HG03064 (cell line): Measurements from ENCODE around the gene ANKEF1.
"Not testable (repeated sequence)": the region's sequence is repeated elsewhere in the genome, so short reads cannot be mapped to it uniquely, and the experiment has no call there.

ENCODE experiments used
- ATAC-seq: cut with Tn5 transposase; IDR thresholded peaks from one replicate; pipeline ENCODE4 v1.9.1; 2021; ENCODE audit warnings: low read depth; ENCODE audit not compliant: unreplicated experiment

Gene ANKEF1

DNA sequence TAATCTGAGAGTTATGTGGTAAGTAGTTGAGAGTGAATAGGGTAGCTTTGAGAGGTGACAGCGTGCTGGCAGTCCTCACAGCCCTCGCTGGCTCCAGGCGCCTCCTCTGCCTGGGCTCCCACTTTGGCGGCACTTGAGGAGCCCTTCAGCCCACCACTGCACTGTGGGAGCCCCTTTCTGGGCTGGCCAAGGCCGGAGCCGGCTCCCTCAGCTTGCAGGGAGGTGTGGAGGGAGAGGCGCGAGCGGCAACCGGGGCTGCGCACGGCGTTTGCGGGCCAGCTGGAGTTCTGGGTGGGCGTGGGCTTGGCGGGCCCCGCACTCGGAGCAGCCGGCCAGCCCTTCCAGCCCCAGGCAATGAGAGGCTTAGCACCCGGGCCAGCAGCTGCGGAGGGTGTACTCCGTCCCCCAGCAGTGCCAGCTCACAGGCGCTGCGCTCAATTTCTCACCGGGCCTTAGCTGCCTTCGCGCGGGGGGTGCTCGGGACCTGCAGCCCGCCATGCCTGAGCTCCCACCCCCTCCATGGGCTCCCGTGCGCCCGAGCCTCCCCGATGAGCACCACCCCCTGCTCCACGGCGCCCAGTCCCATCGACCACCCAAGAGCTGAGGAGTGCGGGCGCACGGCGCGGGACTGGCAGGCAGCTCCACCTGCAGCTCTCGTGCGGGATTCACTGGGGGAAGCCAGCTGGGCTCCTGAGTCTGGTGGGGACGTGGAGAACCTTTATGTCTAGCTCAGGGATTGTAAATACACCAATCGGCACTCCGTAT is 3.2 kb upstream of the ANKEF1 start:
- ATAC-seq: not testable (repeated sequence)

DNA sequence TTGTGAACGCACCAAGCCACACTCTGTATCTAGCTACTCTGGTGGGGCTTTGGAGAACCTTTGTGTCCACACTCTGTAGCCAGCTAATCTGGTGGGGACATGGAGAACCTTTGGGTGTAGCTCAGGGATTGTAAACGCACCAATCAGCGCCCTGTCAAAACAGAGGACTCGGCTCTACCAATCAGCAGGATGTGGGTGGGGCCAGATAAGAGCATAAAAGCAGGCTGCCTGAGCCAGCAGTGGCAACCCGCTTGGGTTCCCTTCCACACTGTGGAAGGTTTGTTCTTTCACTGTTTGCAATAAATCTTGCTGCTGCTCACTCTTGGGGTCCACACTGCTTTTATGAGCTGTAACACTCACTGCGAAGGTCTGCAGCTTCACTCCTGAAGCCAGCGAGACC is 2.5 kb upstream of the ANKEF1 start:
- ATAC-seq: not testable (repeated sequence)

DNA sequence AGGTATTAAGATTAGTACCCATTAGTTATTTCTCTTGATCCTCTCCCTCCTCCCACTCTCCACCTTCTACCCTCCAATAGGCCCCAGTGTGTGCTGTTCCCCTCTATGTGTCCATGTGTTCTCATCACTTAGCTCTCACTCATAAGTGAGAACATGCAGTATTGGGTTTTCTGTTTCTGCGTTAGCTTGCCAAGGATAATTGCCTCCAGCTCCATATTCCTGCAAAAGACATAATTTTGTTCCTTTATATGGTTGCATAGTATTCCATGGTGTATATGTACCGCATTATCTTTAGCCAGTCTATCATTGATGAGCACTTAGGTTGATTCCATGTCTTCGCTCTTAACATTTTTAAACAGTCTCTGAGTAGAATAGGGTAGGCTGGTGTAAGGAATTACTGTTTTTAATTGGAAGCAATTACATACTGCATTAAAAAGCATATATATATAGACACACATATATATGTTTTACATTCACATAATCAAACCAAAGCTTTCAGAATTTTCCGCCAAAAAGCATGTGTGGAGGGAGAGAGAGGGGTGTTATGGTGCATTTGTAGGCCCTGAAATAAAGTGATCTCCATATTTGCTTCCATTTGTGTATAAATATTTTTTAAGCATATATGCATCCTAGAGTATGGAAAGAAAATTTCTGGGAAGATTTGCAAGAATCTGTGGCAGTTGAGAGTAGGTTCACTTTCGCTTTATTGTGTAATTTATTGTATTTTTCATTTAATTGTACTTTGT is 709 bp upstream of the ANKEF1 start:
- no peak for ATAC-seq

DNA sequence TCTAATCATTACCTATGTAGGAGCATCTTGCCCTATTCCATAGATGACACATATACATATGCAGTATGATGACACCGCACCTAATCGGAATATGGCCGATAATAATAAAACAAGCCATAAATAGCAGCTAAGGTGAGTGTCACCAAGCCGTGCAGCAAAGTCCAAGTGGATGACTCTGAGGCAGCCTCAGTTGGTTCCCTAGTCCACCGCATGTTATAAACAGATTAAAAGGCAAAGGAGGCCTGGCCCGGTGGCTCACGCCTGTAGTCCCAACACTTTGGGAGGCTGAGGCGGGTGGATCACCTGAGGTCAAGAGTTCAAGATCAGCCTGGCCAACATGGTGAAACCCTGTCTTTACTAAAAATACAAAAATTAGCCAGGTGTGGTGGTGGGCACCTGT is 1.5 kb downstream of the ANKEF1 start:
- not testable (repeated sequence) for ATAC-seq

DNA sequence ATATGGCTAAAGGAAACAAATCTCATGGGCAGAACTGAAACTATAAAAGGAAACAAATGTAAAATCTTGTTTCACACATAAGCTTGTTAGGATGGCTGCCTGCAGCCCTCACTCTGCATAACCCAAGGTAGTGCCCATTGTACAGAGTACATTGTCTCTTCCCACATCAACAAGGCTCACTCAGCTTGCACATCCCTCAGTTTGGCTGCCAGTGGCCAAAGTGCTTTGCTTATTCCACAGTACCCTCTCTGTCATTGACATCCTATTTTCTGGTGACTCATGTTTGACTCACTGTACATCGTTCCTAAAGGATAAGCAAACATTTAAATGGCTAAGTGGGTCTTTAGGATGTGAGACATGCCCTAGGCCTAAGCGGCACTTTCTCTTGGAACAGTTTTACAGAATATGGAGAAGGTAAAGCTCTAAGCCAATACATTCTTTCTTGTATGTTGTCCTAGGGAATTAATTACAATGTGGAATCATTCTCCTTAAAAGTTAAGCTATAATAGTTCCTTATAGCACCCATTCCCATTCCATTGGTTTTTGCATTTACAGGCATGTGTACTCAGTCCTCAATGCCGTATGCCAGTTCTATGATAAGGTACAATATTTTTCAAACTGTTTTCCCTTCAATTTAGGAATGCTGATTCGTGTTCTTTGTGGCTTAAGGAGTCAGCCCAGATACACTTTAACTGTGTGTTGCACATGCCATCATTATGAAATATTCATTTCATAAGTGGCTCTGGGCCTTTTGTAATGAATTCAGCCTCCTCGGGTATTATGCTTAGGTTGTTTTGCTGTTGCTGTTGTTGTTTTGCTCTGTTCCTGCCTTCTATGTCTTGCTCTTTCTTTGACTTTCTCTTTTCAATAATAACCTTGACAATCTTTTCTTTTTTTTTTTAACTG is 5.5 kb downstream of the ANKEF1 start:
- ATAC-seq: no peak

DNA sequence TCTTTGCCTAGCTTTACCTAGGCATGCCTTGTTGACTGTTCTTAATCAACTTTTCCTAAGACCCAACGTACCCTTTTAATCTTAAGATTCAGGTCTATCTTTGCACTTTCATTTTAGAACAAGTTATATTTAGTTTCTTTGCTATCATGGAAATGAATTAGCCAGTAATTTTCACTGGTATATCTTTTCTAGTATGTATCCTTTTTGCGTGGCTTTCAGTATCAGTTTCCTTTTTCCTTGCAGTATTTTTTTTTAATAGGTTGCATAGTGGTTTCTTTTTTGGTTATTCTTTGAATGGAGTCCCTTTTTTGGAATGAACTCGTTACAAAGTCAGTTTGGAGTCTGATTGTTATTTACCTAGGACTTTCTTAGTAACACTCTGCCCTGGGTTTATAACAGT is 7.3 kb downstream of the ANKEF1 start:
- no peak for ATAC-seq

DNA sequence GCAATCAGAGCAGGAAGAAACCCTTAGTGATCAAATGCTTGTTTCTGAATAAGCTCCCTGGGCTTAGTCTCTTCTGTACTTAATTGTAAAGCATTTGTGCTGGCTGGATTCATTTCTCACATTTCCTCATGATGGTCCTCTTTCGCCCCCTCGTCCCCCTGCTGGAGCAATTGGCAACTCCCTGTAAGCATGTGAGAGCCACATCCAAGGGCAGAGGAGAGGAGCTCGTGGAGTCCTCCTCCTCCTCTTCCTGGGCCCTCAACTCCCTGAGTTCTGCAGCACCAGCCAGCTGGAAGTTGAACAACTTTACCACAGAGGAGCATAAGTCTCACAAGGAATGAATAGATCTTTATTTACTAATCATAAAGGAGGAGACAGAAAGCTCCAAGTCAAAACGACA is 12.6 kb downstream of the ANKEF1 start:
- ATAC-seq: no peak

DNA sequence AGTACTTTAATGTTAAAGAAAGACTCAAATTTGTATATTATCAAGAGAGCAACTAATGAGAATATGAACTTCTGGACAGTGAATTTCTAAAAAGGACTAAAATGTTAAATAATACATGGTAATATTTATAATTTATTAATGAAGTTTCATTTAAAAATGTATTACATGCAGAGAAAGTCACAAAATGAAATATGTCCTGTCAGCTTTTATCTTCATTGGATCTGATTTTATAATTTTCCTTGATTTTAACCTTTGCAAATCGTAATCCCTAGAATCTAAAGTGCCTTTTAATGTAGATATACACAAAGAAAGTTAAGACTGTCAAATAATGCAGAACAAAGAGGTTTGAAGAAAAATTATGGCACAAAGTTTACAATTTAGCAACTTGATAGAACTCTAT is 16.4 kb downstream of the ANKEF1 start:
- ATAC-seq: no peak

DNA sequence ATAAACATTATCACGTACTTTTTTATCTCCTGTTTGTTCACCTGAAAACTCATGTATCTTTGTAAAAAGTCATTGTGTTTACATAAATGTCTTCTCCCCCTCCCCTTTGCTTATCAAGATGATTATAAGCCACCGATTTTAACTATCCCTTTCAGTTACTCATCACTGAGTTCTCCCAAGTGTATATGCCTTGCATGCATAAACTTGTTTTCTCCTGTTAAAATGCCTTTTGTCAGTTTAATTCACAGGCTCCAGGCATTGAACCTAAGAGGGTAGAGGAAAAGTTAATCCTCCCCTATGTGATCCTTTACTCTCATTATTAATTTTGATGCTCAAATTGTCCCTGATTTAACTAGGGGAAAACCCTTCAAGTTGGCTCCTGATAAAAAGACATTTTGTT is 24.2 kb downstream of the ANKEF1 start:
- no peak for ATAC-seq

DNA sequence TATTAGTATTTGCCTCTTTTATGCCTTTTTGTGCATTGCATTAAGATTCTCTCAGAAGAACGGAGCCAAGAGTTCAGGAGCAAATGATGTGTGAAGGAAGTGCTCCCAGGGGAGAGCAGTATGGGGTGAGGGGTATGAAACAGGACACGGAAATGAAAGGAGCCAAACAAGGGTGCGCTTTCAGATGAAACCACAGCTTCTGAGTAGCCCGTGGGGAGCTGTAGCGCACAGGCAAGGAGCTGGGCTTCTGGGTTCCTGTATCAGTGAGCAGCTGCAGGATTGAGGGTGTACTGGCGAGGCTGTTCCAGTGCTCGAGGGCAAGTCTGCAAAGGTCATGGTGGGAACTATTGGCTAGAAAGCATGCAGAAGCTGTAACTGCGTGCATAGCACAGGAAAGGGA is 25.4 kb downstream of the ANKEF1 start:
- ATAC-seq: no peak

DNA sequence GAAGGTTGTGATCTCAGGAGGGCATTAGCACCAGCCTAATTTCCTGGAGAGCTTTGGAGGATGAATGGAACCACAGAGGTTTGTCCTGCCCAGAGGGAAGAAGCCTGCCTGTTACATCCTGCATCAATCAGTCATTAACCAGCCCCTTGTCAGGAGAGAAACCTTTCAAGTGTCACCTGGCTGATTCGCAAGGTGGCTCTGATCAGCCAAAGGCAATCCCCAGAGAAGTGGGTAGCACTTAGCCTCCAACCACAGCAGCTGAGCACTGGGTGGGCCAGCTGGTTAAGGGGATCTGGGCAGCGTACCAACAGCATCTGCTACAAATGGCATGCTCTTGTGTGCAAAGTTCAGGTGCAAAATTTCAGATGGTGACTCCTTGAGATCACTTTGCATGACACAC is 26.9 kb downstream of the ANKEF1 start:
- no peak for ATAC-seq

DNA sequence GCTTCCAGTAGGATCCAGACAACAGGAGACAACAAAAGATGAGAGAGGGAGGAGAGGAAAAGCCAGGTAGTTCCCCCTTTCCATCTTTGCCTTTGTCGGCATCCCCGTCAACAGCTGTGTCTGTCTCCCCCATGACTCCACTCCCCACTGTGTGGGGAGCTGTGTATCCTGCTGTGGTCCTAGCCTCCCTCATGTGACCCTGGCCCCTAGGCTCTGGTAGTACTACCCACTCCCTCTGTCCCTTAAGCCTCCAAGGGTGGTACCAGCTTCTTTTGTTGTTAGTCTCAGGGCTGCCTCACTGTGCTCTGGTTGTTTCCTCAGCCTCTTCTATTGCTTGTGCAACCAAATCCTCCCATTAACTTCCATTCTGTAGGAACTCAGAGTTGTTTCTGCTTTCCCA is 28.7 kb downstream of the ANKEF1 start:
- ATAC-seq: no peak

DNA sequence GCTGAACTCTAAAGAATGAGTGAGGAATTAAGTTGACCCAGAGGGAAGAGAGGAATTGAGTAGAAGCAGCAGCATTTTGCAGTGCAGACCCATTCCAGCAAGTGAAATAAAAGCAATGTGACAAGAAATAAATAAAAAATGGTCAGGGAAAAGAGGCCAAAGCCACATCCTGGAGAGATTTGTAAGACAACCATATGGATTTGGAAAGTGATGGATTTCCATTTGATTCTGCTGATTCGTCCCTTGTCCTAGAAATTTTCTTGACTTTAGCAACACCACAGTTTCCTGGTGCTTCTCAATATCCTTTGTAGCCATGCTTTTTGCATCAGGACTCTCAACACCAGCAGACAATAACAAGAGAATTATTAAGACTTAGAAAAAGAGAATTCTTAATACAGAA is 29.8 kb downstream of the ANKEF1 start:
- ATAC-seq: no peak

DNA sequence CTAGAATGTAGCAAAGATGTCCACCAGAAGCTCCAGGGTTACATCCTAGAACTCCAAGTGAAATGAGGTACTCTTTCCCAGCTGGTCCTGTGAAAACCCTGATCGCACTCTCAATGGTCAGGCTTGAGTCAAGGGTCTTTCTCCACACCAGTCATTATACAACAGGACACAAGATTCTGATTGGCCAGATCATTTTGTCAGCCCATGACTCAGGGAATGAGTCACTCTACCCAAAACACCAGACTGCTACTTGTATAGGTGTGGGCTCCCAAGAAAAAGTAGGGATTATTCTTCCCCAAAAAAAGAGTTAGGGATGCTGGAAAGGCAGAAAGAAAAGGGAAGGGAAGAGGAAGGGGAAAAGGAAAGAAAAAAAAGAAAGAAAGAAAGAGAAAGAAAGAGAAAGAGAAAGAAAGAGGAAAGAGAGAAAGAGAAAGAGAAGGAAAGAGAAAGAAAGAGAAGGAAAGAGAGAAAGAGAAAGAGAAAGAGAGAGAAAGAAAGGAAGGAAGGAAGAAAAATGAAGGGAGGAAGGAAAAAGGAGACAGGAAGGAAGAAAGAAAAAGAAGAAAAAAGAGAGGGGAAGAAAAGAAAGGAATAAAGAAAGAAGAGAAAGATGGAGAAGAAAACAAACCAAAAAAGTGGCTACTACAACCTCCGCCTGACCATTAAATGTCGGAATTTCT is 30.5 kb downstream of the ANKEF1 start:
- ATAC-seq: no peak

DNA sequence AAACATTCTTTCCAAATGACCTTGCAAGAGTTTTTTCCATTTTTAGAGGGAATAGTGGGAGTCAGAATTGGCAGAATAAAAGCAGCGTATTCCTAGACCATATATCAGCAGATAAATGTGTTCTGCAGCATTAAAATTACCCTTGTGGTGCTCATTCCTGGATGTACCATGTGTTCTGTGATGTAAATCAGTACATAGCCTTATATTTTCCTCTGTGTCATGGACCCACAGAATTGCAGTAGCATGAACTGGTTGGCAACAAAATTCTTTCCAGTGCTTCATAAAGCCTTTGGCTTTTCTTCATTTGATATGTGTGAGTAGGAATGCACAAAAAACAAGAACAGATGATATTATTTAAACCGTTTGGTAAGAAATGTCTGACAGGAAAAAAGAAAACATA is 32.5 kb downstream of the ANKEF1 start:
- ATAC-seq: no peak

DNA sequence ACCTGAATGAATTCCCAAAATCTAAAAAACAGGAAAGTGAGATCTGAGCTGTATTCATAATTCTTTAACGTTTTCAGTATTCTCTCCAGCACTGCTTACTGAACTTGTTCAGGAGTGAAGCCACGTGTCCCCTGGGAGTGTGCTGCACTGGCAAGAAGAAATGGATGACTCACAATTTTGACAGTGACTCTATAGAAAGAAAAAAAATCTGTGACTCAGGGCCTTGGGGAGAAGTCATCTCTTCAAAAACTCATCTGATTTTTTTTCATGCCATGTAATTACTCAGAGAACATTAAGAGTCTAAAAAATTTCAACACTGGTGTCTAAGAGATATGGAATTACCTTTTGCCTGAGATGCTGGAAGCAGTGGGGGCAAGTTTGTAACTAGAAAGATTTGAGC is 39.7 kb downstream of the ANKEF1 start:
- ATAC-seq: no peak

DNA sequence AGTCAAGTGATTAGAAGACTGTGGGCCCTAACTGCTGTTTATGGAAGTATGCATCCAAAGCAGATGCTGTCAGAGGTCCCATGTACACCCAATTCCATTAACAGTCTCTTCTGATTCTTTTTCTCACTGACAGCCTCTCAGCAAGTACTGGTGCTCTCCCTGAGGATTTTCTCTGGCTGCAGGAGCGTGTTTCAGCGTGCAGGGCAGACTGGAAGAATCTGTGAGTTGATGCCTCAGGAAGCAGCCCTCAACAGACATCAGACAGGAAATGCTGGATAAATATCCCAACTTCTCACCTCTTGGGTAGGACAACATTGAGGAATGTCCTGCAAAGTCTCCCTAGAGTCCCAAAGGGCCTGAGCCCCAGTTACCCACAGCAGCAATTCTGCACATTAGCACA is 40.8 kb downstream of the ANKEF1 start:
- no peak for ATAC-seq

DNA sequence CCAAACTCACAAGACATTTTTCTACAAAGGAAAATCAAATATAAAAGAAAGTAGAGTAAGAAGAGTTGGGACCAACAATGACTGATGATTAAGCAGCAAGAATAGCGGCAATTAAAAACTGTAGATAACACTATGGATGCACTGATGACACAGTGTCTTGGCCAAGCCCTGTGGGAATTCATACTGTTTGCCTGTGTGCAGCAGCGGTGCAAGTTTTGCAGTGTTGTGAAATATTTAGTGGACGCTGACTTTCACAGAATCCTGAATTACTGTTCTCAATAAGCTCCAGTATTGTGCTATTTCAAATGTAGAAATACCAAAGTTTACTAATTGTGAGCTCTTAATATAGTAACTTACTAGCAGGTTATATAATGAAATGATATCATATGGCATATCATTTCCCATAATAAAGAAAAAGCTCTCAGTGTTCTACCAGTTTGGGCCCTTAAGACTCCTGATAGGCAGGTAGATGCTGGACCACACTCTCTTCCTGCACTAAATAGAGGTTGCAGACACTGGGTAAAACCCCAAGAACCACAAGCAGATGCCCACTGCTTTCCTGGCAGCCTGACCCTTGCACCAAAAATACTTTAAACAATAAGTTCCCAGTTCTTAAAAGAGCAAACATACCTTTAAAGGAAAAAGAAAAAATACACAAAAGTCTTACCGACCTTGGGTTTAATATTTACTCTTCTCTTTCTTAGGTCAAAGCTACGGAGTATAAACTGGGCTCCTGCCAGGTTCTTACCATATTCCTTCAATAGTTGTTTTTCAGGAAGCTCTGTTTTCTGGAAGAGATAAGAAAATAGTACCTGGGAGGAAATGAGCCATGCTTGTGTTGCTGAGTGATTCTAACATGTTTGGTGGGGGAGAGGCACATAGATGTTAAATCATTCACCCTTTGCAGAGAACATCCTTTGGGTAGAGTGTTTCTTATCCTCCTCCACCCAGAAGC is 41.6 kb downstream of the ANKEF1 start:
- no peak for ATAC-seq

DNA sequence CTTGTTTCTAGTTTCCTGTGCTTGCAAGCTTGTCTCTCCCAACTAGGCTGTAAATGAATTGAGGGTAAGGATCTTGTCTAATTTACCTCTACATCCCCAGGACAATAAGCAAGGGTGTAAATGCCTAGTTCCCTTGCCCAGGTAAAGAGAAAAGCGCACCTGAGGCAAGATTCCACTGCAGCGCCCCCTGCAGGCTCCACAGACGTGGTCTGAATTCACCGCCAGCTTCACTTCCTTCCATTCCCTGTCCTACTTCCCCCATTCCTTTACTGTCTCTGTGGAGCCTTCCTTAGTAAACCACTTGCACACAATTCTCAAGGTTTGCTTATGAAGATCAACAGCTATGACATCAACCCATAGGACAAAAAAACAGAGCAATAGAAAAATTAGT is 42.3 kb downstream of the ANKEF1 start:
- no peak for ATAC-seq

DNA sequence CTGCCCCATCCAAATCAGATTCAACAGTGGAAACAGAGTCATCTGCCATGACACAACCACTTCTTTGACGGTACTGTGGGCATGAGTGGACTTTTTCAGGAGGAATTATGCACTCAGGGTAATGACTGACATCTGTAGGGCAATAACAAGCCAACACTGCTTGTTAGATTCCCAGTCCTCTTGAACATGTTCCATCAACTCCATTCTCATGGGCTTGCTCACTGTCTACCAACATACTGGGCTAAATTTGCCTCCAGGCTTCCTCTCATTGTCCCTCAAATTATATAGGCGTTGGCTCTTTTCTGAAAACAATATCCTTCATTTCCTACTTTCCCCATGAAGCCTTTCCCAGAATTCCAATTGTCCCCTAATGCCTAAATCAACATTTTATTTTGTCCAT is 43.1 kb downstream of the ANKEF1 start:
- ATAC-seq: no peak
